ENCODE measurements around the gene GFI1B. TPM values are rescaled to one million over a fixed set of nuclear protein-coding genes. Genes with fewer than 3 reads are reported as not detected.

Gene GFI1B
- total and polyA plus RNA-seq, 2 of the 4 experiments (the other 2 are of a cell fraction): 0.02 TPM; not detected in 1

DNA sequence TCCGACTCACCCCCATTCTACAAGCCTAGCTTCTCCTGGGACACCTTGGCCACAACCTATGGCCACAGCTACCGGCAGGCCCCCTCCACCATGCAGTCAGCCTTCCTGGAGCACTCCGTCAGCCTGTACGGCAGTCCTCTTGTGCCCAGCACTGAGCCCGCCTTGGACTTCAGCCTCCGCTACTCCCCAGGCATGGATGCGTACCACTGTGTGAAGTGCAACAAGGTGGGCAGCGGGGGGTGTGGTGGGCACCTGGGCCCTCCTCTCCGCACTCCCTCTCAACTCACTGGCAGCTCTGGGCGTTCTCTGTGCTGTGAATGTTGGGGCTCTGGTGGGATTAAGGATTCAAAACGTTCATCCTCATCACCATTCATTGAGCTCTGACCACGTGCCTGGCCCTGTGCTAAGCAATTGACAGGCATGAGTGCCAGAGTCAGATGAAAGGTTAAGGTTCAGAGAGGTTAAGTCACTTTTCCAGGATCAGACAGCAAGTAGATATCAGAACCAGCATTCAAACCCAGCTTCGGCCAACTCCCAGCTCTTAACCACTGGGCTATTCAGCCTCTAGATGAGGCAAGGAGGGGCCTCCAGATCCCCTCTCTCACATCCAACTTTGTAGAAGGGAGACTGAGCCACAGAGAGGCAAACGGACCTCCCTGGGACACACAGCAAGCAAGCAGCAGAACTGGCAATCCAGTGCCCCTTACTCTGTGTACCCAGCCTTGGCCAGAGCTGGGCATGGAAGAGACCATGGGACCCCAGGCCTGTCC is 9.9 kb downstream of the GFI1B start:
- Histone ChIP-seq H3K9ac (ENCODE audit: low read depth, low read length) (no peak overlapping the region), H2AK9ac (replicated peaks; ENCODE audit: low read depth, low read length, poor library complexity) (peak overlapping the region; percentile 42), H4K8ac (ENCODE audit: low read depth in 2 of 2, low read length in 2 of 2) (no peak overlapping the region), H2BK20ac (ENCODE audit: low read depth, low read length) (no peak overlapping the region), H3K4me3 (ENCODE audit: insufficient read depth, low read depth, low read length) (no peak overlapping the region), H3K36me3 (ENCODE audit: control insufficient read depth, insufficient read depth, low read length) (no peaks in the 10 kb centered on the region), H2AFZ (replicated peaks; ENCODE audit: low read length, poor library complexity) (no peak overlapping the region), H3K9me3 (ENCODE audit: control insufficient read depth, insufficient read depth, low read length) (no peaks in the 10 kb centered on the region), H3K18ac (ENCODE audit: low read depth, low read length) (no peak overlapping the region), H4K91ac (ENCODE audit: insufficient read depth, low read depth, low read length) (no peak overlapping the region), H3K14ac (replicated peaks; ENCODE audit: low read depth, low read length) (no peak overlapping the region), H4K5ac (ENCODE audit: low read depth, low read length) (no peak overlapping the region), H3K4ac (ENCODE audit: low read depth, low read length) (no peak overlapping the region), H2BK120ac (ENCODE audit: low read depth, low read length) (no peak overlapping the region), H3K27me3 (ENCODE audit: control insufficient read depth, insufficient read depth, low read length) (peaks cover 68% of the 10 kb centered on the region), H3K23ac (ENCODE audit: low read depth, low read length) (no peak overlapping the region), H2BK5ac (ENCODE audit: low read depth, low read length, poor library complexity, severe bottlenecking) (no peak overlapping the region), H2AK5ac (ENCODE audit: low read depth, low read length) (no peak overlapping the region), H3K56ac (ENCODE audit: extremely low read depth, insufficient read depth, low read length) (no peak overlapping the region), H2BK15ac (ENCODE audit: low read depth, low read length) (no peak overlapping the region), H3K79me1 (ENCODE audit: low read depth in 1 of 2, low read length in 2 of 2) (no peaks in the 10 kb centered on the region), H3K9me1 (ENCODE audit: insufficient read depth, low read length) (no peaks in the 10 kb centered on the region), H3K4me2 (ENCODE audit: low read depth, low read length) (no peak overlapping the region), H4K20me1 (ENCODE audit: insufficient read depth, low read length) (no peaks in the 10 kb centered on the region), H3K4me1 (ENCODE audit: control insufficient read depth, insufficient read depth, low read length) (no peaks in the 10 kb centered on the region), H3K27ac (ENCODE audit: insufficient read depth, low read length) (no peak overlapping the region)
- in situ Hi-C loops (cut with MboI; ENCODE audit: low sequenced_read_pairs) (no loop called here), dilution Hi-C loops (cut with HindIII; ENCODE audit: low sequenced_read_pairs, unreplicated experiment) (no loop called here), intact Hi-C loops (cut with micrococcal nuclease) (no loop called here)
- WGBS, 2 experiments (ENCODE audit: extremely low coverage in 2 of 2, insufficient read length in 1 of 2): 100% methylated on average over 1 of the region's 14 CpGs; no CpG with 5 or more reads in 1 of the 2 experiments
- DNase-seq (no peak), ATAC-seq (ENCODE audit: low read depth) (no peak)
- ChIA-PET CTCF (no interaction called here), POLR2A (ENCODE audit: unreplicated experiment) (no interaction called here)
- TF ChIP-seq RCOR1 (IDR thresholded peaks at IDR 0.05; ENCODE audit: insufficient replicate concordance, low read length) (no peak), SMC3 (IDR thresholded peaks at IDR 0.05; ENCODE audit: low read depth, low read length) (no peak)
- no TSS peak for BruUV-seq (replicated peaks)

Data from IMR-90 (cell line).